ENCODE measurements around the gene ASTN2.

ASTN2 gene

GRCh38 chr9:116632990-116633838, 781.6 kb downstream of the ASTN2 start:
- DNase-seq (ENCODE audit: low read depth, low spot score): no peak

GRCh38 chr9:116629634-116630033, 785.2 kb downstream of the ASTN2 start:
- DNase-seq (ENCODE audit: low read depth, low spot score): no peak

GRCh38 chr9:116628716-116629115, 786.1 kb downstream of the ASTN2 start:
- DNase-seq (ENCODE audit: low read depth, low spot score): no peak

- DNase-seq (ENCODE audit: low read depth, low spot score): no peak
Measured at GRCh38 chr9:116627433-116627832, 787.4 kb downstream of the ASTN2 start.

GRCh38 chr9:116626762-116627161, 788.1 kb downstream of the ASTN2 start:
- DNase-seq (ENCODE audit: low read depth, low spot score): no peak

GRCh38 chr9:116623715-116624114, 791.1 kb downstream of the ASTN2 start:
- no peak for DNase-seq (ENCODE audit: low read depth, low spot score)

- DNase-seq (ENCODE audit: low read depth, low spot score): no peak
Measured at GRCh38 chr9:116617389-116617788, 797.5 kb downstream of the ASTN2 start.

- no peak for DNase-seq (ENCODE audit: low read depth, low spot score)
Measured at GRCh38 chr9:116616304-116616914, 798.4 kb downstream of the ASTN2 start.

GRCh38 chr9:116608064-116608463, 806.8 kb downstream of the ASTN2 start:
- no peak for DNase-seq (ENCODE audit: low read depth, low spot score)

GRCh38 chr9:116605904-116606341, 808.9 kb downstream of the ASTN2 start:
- no peak for DNase-seq (ENCODE audit: low read depth, low spot score)

GRCh38 chr9:116605060-116605459, 809.8 kb downstream of the ASTN2 start:
- DNase-seq (ENCODE audit: low read depth, low spot score): no peak

GRCh38 chr9:116604251-116604650, 810.6 kb downstream of the ASTN2 start:
- no peak for DNase-seq (ENCODE audit: low read depth, low spot score)

GRCh38 chr9:116599342-116599884, 815.4 kb downstream of the ASTN2 start:
- no peak for DNase-seq (ENCODE audit: low read depth, low spot score)

- no peak for DNase-seq (ENCODE audit: low read depth, low spot score)
Measured at GRCh38 chr9:116596646-116597045, 818.2 kb downstream of the ASTN2 start.

- peak; percentile 11 for DNase-seq (ENCODE audit: low read depth, low spot score)
Measured at GRCh38 chr9:116594547-116594946, 820.3 kb downstream of the ASTN2 start.

GRCh38 chr9:116592970-116593369, 821.9 kb downstream of the ASTN2 start:
- DNase-seq (ENCODE audit: low read depth, low spot score): no peak

- DNase-seq (ENCODE audit: low read depth, low spot score): peak; percentile 88
Measured at GRCh38 chr9:116589392-116590354, 825.2 kb downstream of the ASTN2 start.

GRCh38 chr9:116587919-116588318, 826.9 kb downstream of the ASTN2 start:
- DNase-seq (ENCODE audit: low read depth, low spot score): no peak

GRCh38 chr9:116585896-116586295, 829.0 kb downstream of the ASTN2 start:
- no peak for DNase-seq (ENCODE audit: low read depth, low spot score)

GRCh38 chr9:116585204-116585603, 829.7 kb downstream of the ASTN2 start:
- no peak for DNase-seq (ENCODE audit: low read depth, low spot score)

GRCh38 chr9:116580853-116581252, 834.0 kb downstream of the ASTN2 start:
- no peak for DNase-seq (ENCODE audit: low read depth, low spot score)

- no peak for DNase-seq (ENCODE audit: low read depth, low spot score)
Measured at GRCh38 chr9:116576386-116576785, 838.5 kb downstream of the ASTN2 start.

Measured in ELF-1 (cell line).